SK-N-SH (cell line): ENCODE results near the gene ZNHIT2.

Experiments used
- ELF1 ChIP-seq: IDR thresholded peaks from 2 replicates; pipeline ENCODE4 v1.4.0; 2012
- NRF1 ChIP-seq: IDR thresholded peaks from 2 replicates; pipeline ENCODE4 v1.6.1; 2012; ENCODE audit warnings: low read depth, mild to moderate bottlenecking, low read length
- TAF1 ChIP-seq: IDR thresholded peaks from 2 replicates; pipeline ENCODE4 v1.6.1; 2012; ENCODE audit warnings: low read depth, mild to moderate bottlenecking, low read length, moderate library complexity, borderline replicate concordance
- TF ChIP-seq, protein P1 (sequence below): IDR thresholded peaks from 2 replicates; pipeline ENCODE4 v1.4.0; 2012; ENCODE audit warnings: low read depth
- TF ChIP-seq, protein P2 (sequence below): fragments of 200-600 bp; sonication (generic); IDR thresholded peaks from 2 replicates; pipeline ENCODE4 v1.6.1; 2017; ENCODE audit warnings: antibody characterized with exemption, mild to moderate bottlenecking, moderate library complexity
- TF ChIP-seq, protein P3 (sequence below): IDR thresholded peaks from 2 replicates; pipeline ENCODE4 v1.4.0; 2012; ENCODE audit warnings: low read depth, borderline replicate concordance

DNA sequence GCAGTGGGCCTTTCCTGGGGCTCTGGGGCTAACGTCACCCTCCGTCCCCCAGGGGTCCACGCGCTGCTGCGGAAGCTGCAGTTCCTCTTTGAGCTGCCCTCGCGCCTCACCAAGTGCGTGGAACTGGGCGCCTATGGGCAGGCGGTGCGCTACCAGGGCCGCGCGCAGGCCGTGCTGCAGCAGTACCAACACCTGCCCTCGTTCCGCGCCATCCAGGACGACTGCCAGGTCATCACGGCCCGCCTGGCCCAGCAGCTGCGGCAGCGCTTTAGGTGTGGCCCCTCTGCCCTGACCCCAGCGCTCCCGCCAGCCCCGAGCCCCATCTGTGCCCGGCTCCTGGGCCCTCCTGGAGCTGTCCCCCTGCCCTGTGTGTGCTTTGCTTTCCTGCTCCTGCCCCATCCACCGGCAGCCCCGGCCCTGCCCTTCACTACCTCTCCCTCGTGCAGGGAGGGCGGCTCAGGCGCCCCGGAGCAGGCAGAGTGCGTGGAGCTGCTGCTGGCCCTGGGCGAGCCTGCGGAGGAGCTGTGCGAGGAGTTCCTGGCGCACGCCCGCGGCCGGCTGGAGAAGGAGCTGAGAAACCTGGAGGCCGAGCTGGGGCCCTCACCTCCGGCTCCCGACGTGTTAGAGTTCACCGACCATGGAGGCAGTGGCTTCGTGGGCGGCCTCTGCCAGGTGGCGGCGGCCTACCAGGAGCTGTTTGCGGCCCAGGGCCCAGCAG is 9.6 kb downstream of the ZNHIT2 start:
- TF ChIP-seq, protein P1, sequence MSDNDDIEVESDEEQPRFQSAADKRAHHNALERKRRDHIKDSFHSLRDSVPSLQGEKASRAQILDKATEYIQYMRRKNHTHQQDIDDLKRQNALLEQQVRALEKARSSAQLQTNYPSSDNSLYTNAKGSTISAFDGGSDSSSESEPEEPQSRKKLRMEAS = no peak
- TF ChIP-seq, protein P2, sequence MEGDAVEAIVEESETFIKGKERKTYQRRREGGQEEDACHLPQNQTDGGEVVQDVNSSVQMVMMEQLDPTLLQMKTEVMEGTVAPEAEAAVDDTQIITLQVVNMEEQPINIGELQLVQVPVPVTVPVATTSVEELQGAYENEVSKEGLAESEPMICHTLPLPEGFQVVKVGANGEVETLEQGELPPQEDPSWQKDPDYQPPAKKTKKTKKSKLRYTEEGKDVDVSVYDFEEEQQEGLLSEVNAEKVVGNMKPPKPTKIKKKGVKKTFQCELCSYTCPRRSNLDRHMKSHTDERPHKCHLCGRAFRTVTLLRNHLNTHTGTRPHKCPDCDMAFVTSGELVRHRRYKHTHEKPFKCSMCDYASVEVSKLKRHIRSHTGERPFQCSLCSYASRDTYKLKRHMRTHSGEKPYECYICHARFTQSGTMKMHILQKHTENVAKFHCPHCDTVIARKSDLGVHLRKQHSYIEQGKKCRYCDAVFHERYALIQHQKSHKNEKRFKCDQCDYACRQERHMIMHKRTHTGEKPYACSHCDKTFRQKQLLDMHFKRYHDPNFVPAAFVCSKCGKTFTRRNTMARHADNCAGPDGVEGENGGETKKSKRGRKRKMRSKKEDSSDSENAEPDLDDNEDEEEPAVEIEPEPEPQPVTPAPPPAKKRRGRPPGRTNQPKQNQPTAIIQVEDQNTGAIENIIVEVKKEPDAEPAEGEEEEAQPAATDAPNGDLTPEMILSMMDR = no peak
- TF ChIP-seq TAF1 = no peak
- TF ChIP-seq ELF1 = no peak
- TF ChIP-seq NRF1 = no peak
- TF ChIP-seq, protein P3, sequence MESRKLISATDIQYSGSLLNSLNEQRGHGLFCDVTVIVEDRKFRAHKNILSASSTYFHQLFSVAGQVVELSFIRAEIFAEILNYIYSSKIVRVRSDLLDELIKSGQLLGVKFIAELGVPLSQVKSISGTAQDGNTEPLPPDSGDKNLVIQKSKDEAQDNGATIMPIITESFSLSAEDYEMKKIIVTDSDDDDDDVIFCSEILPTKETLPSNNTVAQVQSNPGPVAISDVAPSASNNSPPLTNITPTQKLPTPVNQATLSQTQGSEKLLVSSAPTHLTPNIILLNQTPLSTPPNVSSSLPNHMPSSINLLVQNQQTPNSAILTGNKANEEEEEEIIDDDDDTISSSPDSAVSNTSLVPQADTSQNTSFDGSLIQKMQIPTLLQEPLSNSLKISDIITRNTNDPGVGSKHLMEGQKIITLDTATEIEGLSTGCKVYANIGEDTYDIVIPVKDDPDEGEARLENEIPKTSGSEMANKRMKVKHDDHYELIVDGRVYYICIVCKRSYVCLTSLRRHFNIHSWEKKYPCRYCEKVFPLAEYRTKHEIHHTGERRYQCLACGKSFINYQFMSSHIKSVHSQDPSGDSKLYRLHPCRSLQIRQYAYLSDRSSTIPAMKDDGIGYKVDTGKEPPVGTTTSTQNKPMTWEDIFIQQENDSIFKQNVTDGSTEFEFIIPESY = no peak
